K562 (cell line): ENCODE data around the gene CTF1. TPM values are rescaled to one million over a fixed set of nuclear protein-coding genes. Genes with fewer than 3 reads are reported as not detected.
A peak's percentile ranks its signal among the peaks of the same experiment; 100 is the strongest.

Experiments
- BCOR ChIP-seq: fragments of 450-650 bp; IDR thresholded peaks from 2 replicates; pipeline ENCODE4 v1.6.1; 2016
- BRD9 ChIP-seq: fragments of 450-650 bp; IDR thresholded peaks from 2 replicates; pipeline ENCODE4 v1.6.1; 2018; ENCODE audit warnings: low read depth; ENCODE audit not compliant: partially characterized antibody
- CLOCK ChIP-seq: fragments of 250-450 bp; sonication (Bioruptor Pico); IDR thresholded peaks from 2 replicates; pipeline ENCODE4 v1.4.0; 2020; ENCODE audit warnings: mild to moderate bottlenecking, moderate library complexity, borderline replicate concordance
- E2F3 ChIP-seq: fragments of 250-450 bp; sonication (Bioruptor Pico); IDR thresholded peaks from 2 replicates; pipeline ENCODE4 v1.4.0; 2020; ENCODE audit warnings: mild to moderate bottlenecking
- EWSR1 ChIP-seq: fragments of 450-650 bp; IDR thresholded peaks from 2 replicates; pipeline ENCODE4 v1.6.1; 2018; ENCODE audit warnings: borderline replicate concordance, mild to moderate bottlenecking, low read depth, moderate library complexity; ENCODE audit not compliant: partially characterized antibody
- MEF2A ChIP-seq: IDR thresholded peaks from 2 replicates; pipeline ENCODE4 v1.6.1; 2011; ENCODE audit warnings: low read depth, mild to moderate bottlenecking, low read length, moderate library complexity; ENCODE audit not compliant: control insufficient read depth
- NR3C1 ChIP-seq: sonication (generic); formaldehyde crosslinking; IDR thresholded peaks from 2 replicates; pipeline ENCODE4 v1.8.1; 2022; ENCODE audit warnings: missing genetic modification reagents
- OTX1 ChIP-seq: fragments of 450-650 bp; formaldehyde crosslinking; IDR thresholded peaks from 2 replicates; pipeline ENCODE4 v1.4.0; 2022; ENCODE audit warnings: mild to moderate bottlenecking
- PHTF2 ChIP-seq: fragments of 250-450 bp; sonication (Bioruptor Pico); IDR thresholded peaks from 2 replicates; pipeline ENCODE4 v1.5.0; 2021; ENCODE audit warnings: mild to moderate bottlenecking
- RBM15 ChIP-seq: fragments of 200-400 bp; formaldehyde crosslinking; IDR thresholded peaks from 2 replicates; pipeline ENCODE4 v1.6.1; 2018; ENCODE audit warnings: mild to moderate bottlenecking, low read length, moderate library complexity; ENCODE audit not compliant: insufficient read depth
- RCOR1 ChIP-seq, 2 experiments: IDR thresholded peaks; 2 replicates each; pipeline ENCODE4 v1.6.1; 2012; ENCODE audit warnings: low read depth in 2 of 2, low read length in 2 of 2, borderline replicate concordance in 1 of 2, improper control_type of control experiment in 1 of 2
- TCF7L2 ChIP-seq: fragments of 150-350 bp; IDR thresholded peaks from 2 replicates; pipeline ENCODE4 v1.6.1; 2016; ENCODE audit warnings: low read depth, mild to moderate bottlenecking, low read length, moderate library complexity
- TEAD2 ChIP-seq: fragments of 450-650 bp; IDR thresholded peaks from 2 replicates; pipeline ENCODE4 v1.6.1; 2016; ENCODE audit warnings: missing genetic modification characterization, control low read depth, missing compliant biosample characterization
- XRCC3 ChIP-seq: fragments of 450-650 bp; IDR thresholded peaks from 2 replicates; pipeline ENCODE4 v1.6.1; 2017; ENCODE audit warnings: mild to moderate bottlenecking, moderate library complexity
- ZNF217 ChIP-seq: sonication (generic); formaldehyde crosslinking; IDR thresholded peaks from 2 replicates; pipeline ENCODE4 v1.8.0; 2022; ENCODE audit warnings: mild to moderate bottlenecking, missing genetic modification reagents
- ZNF518B ChIP-seq: fragments of 250-450 bp; sonication (Bioruptor Pico); IDR thresholded peaks from 2 replicates; pipeline ENCODE4 v1.5.0; 2021; ENCODE audit warnings: mild to moderate bottlenecking, moderate library complexity
- ZNF707 ChIP-seq: fragments of 250-450 bp; sonication (Bioruptor Pico); conservative IDR thresholded peaks from 2 replicates; pipeline ENCODE4 v1.8.0; 2022; ENCODE audit warnings: inconsistent platforms, mild to moderate bottlenecking, moderate library complexity
- ZNF785 ChIP-seq: fragments of 250-450 bp; sonication (Bioruptor Pico); IDR thresholded peaks from 2 replicates; pipeline ENCODE4 v1.4.0; 2020; ENCODE audit warnings: mild to moderate bottlenecking
- polyA plus RNA-seq, 8 experiments: library from polyadenylated mRNA; depleted of rRNA in 4 of 8; stranded (reverse) in 5 of 8; unstranded in 3 of 8; fragments of >200 nt; fragmentation: Nextera tagmentation in 2 of 8; fragmentation: Illumina TruSeq in 1 of 8; extraction: Ambion mirVana in 2 of 8; extraction: Trizol in 1 of 8; gene quantifications; 2 replicates each; pipeline versions ENCODE4 v1.2.1 to v1.2.3, GENCODE V29; 2011 to 2014; ENCODE audit warnings: inconsistent platforms in 1 of 8, missing spikeins in 1 of 8
- total RNA-seq, 7 experiments: library from RNA; depleted of rRNA in 6 of 7; stranded (reverse); fragments of >200 nt in 6 of 7; fragmentation: Illumina TruSeq in 2 of 7; extraction: Trizol in 2 of 7; gene quantifications; 2 replicates each; pipeline versions ENCODE4 v1.2.1 to v1.2.3, GENCODE V29; 2011 to 2021; ENCODE audit warnings: low replicate concordance in 1 of 7
- TF ChIP-seq, protein P1 (sequence below): IDR thresholded peaks from 2 replicates; pipeline ENCODE4 v1.6.1; 2011; ENCODE audit not compliant: insufficient read length; ENCODE audit errors: extremely low read depth
- TF ChIP-seq, protein P2 (sequence below): fragments of 250-450 bp; sonication (Bioruptor Pico); IDR thresholded peaks from 2 replicates; pipeline ENCODE4 v1.5.1; 2021; ENCODE audit warnings: mild to moderate bottlenecking

The CTF1 gene
- total and polyA plus RNA-seq, 9 of the 15 experiments (the other 6 are each of a cell fraction or from before 2014, with no cell fraction given), result 0.24 to 2.5 (median 0.44) TPM

GRCh38 chr16:30875871-30876801, 20.3 kb upstream of the CTF1 start (continued):
- TF ChIP-seq ZNF518B (CRISPR knock-in tag), result no peak
- TF ChIP-seq TCF7L2, result no peak
- TF ChIP-seq, protein P1, sequence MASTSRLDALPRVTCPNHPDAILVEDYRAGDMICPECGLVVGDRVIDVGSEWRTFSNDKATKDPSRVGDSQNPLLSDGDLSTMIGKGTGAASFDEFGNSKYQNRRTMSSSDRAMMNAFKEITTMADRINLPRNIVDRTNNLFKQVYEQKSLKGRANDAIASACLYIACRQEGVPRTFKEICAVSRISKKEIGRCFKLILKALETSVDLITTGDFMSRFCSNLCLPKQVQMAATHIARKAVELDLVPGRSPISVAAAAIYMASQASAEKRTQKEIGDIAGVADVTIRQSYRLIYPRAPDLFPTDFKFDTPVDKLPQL, result no peak
- TF ChIP-seq RBM15, result no peak
- TF ChIP-seq BRD9, result peak; percentile 78
- no peak for TF ChIP-seq OTX1 (CRISPR knock-in tag)
- TF ChIP-seq E2F3, result no peak
- peak; percentile 41 to 98; a peak in 3 of 4 replicates for TF ChIP-seq RCOR1 (IDR thresholded peaks at IDR 0.05; ENCODE audit: borderline replicate concordance in 1 of 2, low read depth in 2 of 2, low read length in 2 of 2)
- no peak for TF ChIP-seq TEAD2 (tag)
- 0 out of 2 replicates have a peak, but pooled peaks have one; percentile 21 for TF ChIP-seq ZNF707
- no peak for TF ChIP-seq NR3C1 (CRISPR knock-in tag)
- TF ChIP-seq MEF2A, result no peak
- no peak for TF ChIP-seq CLOCK (CRISPR knock-in tag)
- no peak for TF ChIP-seq XRCC3
- TF ChIP-seq ZNF785 (CRISPR knock-in tag), result no peak
- no peak for TF ChIP-seq ZNF217 (CRISPR knock-in tag)
- TF ChIP-seq PHTF2 (CRISPR knock-in tag), result no peak
- TF ChIP-seq BCOR, result peak; percentile 83
- no peak for TF ChIP-seq EWSR1
- TF ChIP-seq, protein P2, sequence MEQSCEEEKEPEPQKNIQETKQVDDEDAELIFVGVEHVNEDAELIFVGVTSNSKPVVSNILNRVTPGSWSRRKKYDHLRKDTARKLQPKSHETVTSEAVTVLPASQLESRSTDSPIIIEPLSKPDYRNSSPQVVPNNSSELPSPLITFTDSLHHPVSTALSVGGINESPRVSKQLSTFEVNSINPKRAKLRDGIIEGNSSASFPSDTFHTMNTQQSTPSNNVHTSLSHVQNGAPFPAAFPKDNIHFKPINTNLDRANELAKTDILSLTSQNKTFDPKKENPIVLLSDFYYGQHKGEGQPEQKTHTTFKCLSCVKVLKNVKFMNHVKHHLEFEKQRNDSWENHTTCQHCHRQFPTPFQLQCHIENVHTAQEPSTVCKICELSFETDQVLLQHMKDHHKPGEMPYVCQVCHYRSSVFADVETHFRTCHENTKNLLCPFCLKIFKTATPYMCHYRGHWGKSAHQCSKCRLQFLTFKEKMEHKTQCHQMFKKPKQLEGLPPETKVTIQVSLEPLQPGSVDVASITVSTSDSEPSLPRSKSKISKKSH, result no peak
